Measurements from ENCODE around the gene HMGCS2. TPM values are rescaled to one million over a fixed set of nuclear protein-coding genes. Genes with fewer than 3 reads are reported as not detected.
"Not testable (repeated sequence)": the region's sequence is repeated elsewhere in the genome, so short reads cannot be mapped to it uniquely, and the experiment has no call there.

Gene HMGCS2
- total RNA-seq, 1 experiment from 2014 or later, result not detected

- Histone ChIP-seq H3K79me2 (ENCODE audit: low read length) (no peaks in the 10 kb centered on the region), H3K36me3 (ENCODE audit: insufficient read depth, low read length) (no peaks in the 10 kb centered on the region), H3K4me1 (ENCODE audit: low read length) (no peaks in the 10 kb centered on the region; the same call in 1 of the 2 replicates), H4K20me1 (ENCODE audit: insufficient read depth, low read depth, low read length) (no peaks in the 10 kb centered on the region), H3K4me3 (ENCODE audit: low read length) (no peak overlapping the region), H2AFZ (ENCODE audit: low read length) (no peak overlapping the region), H3K9me3 (ENCODE audit: low read length) (no peaks in the 10 kb centered on the region), H3K27me3 (ENCODE audit: low read length) (no peaks in the 10 kb centered on the region), H3K9ac (ENCODE audit: low read length) (no peak overlapping the region), H3K27ac (ENCODE audit: low read length) (no peak overlapping the region), H3K9me2 (replicated peaks; ENCODE audit: insufficient read depth, low read length) (no peaks in the 10 kb centered on the region), H3K4me2 (ENCODE audit: low read depth, low read length, poor library complexity, severe bottlenecking) (no peak overlapping the region)
- no peak for DNase-seq
Measured at GRCh38 chr1:119714583-119714982, 54.1 kb downstream of the HMGCS2 start.

- H3K79me2 ChIP-seq (ENCODE audit: low read length), result no peaks in the 10 kb centered on the region
- no peaks in the 10 kb centered on the region for H4K20me1 ChIP-seq (ENCODE audit: insufficient read depth, low read depth, low read length)
- H3K27me3 ChIP-seq (ENCODE audit: low read length), result no peaks in the 10 kb centered on the region
- H2AFZ ChIP-seq (ENCODE audit: low read length), result no peak overlapping the region
- no peak overlapping the region for H3K4me2 ChIP-seq (ENCODE audit: low read depth, low read length, poor library complexity, severe bottlenecking)
- H3K9ac ChIP-seq (ENCODE audit: low read length), result no peak overlapping the region
- no peak overlapping the region for H3K27ac ChIP-seq (ENCODE audit: low read length)
- no peaks in the 10 kb centered on the region for H3K36me3 ChIP-seq (ENCODE audit: insufficient read depth, low read length)
- no peaks in the 10 kb centered on the region for H3K9me2 ChIP-seq (replicated peaks; ENCODE audit: insufficient read depth, low read length)
- H3K9me3 ChIP-seq (ENCODE audit: low read length), result no peaks in the 10 kb centered on the region
- no peaks in the 10 kb centered on the region; the same call in 1 of the 2 replicates for H3K4me1 ChIP-seq (ENCODE audit: low read length)
- no peak overlapping the region for H3K4me3 ChIP-seq (ENCODE audit: low read length)
- no peak for DNase-seq
Measured at GRCh38 chr1:119713749-119714456, 54.8 kb downstream of the HMGCS2 start.

GRCh38 chr1:119713039-119713748 is 55.5 kb downstream of the HMGCS2 start:
- peak overlapping the region; percentile 24; the same call in 1 of the 2 replicates for H3K9ac ChIP-seq (ENCODE audit: low read length)
- H3K4me3 ChIP-seq (ENCODE audit: low read length), result peak overlapping the region; percentile 19; the same call in 1 of the 2 replicates
- no peaks in the 10 kb centered on the region for H3K27me3 ChIP-seq (ENCODE audit: low read length)
- H2AFZ ChIP-seq (ENCODE audit: low read length), result no peak overlapping the region
- no peaks in the 10 kb centered on the region; the same call in 1 of the 2 replicates for H3K4me1 ChIP-seq (ENCODE audit: low read length)
- H3K36me3 ChIP-seq (ENCODE audit: insufficient read depth, low read length), result no peaks in the 10 kb centered on the region
- H3K27ac ChIP-seq (ENCODE audit: low read length), result no peak overlapping the region
- no peaks in the 10 kb centered on the region for H3K9me3 ChIP-seq (ENCODE audit: low read length)
- DNase-seq, result no peak
- no peaks in the 10 kb centered on the region for H3K79me2 ChIP-seq (ENCODE audit: low read length)
- no peak overlapping the region for H3K4me2 ChIP-seq (ENCODE audit: low read depth, low read length, poor library complexity, severe bottlenecking)
- no peaks in the 10 kb centered on the region for H3K9me2 ChIP-seq (replicated peaks; ENCODE audit: insufficient read depth, low read length)
- no peaks in the 10 kb centered on the region for H4K20me1 ChIP-seq (ENCODE audit: insufficient read depth, low read depth, low read length)

GRCh38 chr1:119712342-119713038 is 56.2 kb downstream of the HMGCS2 start:
- no peaks in the 10 kb centered on the region for H3K9me2 ChIP-seq (replicated peaks; ENCODE audit: insufficient read depth, low read length)
- H3K4me1 ChIP-seq (ENCODE audit: low read length), result no peaks in the 10 kb centered on the region; the same call in 1 of the 2 replicates
- H3K9me3 ChIP-seq (ENCODE audit: low read length), result no peaks in the 10 kb centered on the region
- H3K36me3 ChIP-seq (ENCODE audit: insufficient read depth, low read length), result no peaks in the 10 kb centered on the region
- peak overlapping the region; percentile 43; the same call in 1 of the 2 replicates for H3K4me3 ChIP-seq (ENCODE audit: low read length)
- peak overlapping the region; percentile 43; the same call in 1 of the 2 replicates for H3K9ac ChIP-seq (ENCODE audit: low read length)
- no peaks in the 10 kb centered on the region for H4K20me1 ChIP-seq (ENCODE audit: insufficient read depth, low read depth, low read length)
- no peak overlapping the region for H2AFZ ChIP-seq (ENCODE audit: low read length)
- no peak for DNase-seq
- no peak overlapping the region for H3K27ac ChIP-seq (ENCODE audit: low read length)
- H3K27me3 ChIP-seq (ENCODE audit: low read length), result no peaks in the 10 kb centered on the region
- H3K4me2 ChIP-seq (ENCODE audit: low read depth, low read length, poor library complexity, severe bottlenecking), result no peak overlapping the region
- H3K79me2 ChIP-seq (ENCODE audit: low read length), result no peaks in the 10 kb centered on the region

- Histone ChIP-seq H2AFZ (ENCODE audit: low read length) (no peak within 1 kb of the TSS), H3K27me3 (ENCODE audit: low read length) (no peaks in the 10 kb centered on the region)
- DNase-seq, result no peak
Measured at GRCh38 chr1:119711804-119712341, 56.8 kb downstream of the HMGCS2 start, which contains the start of gene PHGDH. TSS of gene PHGDH (plus strand) at chr1:119711934. CDS start at chr1:119712023, 89 bp downstream.

GRCh38 chr1:119711356-119711803 is 57.3 kb downstream of the HMGCS2 start:
- DNase-seq; H3K4me2 ChIP-seq (ENCODE audit: low read depth, low read length, poor library complexity, severe bottlenecking); H3K4me3 ChIP-seq (ENCODE audit: low read length); H4K20me1 ChIP-seq (ENCODE audit: insufficient read depth, low read depth, low read length); H3K79me2 ChIP-seq (ENCODE audit: low read length); H3K36me3 ChIP-seq (ENCODE audit: insufficient read depth, low read length); H2AFZ ChIP-seq (ENCODE audit: low read length); H3K9me3 ChIP-seq (ENCODE audit: low read length); H3K9ac ChIP-seq (ENCODE audit: low read length); H3K4me1 ChIP-seq (ENCODE audit: low read length); H3K27me3 ChIP-seq (ENCODE audit: low read length); H3K27ac ChIP-seq (ENCODE audit: low read length); H3K9me2 ChIP-seq (replicated peaks; ENCODE audit: insufficient read depth, low read length): not testable (repeated sequence)

More at GRCh38 chr1:119711804-119712341, 56.8 kb downstream of the HMGCS2 start, which contains the start of gene PHGDH:
- H3K9ac ChIP-seq (ENCODE audit: low read length), result peak within 1 kb of the TSS; percentile 43; the same call in 1 of the 2 replicates
- H4K20me1 ChIP-seq (ENCODE audit: insufficient read depth, low read depth, low read length), result no peaks in the 10 kb centered on the region
- H3K9me2 ChIP-seq (replicated peaks; ENCODE audit: insufficient read depth, low read length), result no peaks in the 10 kb centered on the region
- H3K79me2 ChIP-seq (ENCODE audit: low read length), result no peaks in the 10 kb centered on the region
- H3K36me3 ChIP-seq (ENCODE audit: insufficient read depth, low read length), result no peaks in the 10 kb centered on the region
- H3K27ac ChIP-seq (ENCODE audit: low read length), result no peak within 1 kb of the TSS
- H3K4me1 ChIP-seq (ENCODE audit: low read length), result no peaks in the 10 kb centered on the region; the same call in 1 of the 2 replicates
- H3K9me3 ChIP-seq (ENCODE audit: low read length), result no peaks in the 10 kb centered on the region
- H3K4me2 ChIP-seq (ENCODE audit: low read depth, low read length, poor library complexity, severe bottlenecking), result no peak within 1 kb of the TSS
- peak within 1 kb of the TSS; percentile 43; the same call in 1 of the 2 replicates for H3K4me3 ChIP-seq (ENCODE audit: low read length)

- not testable (repeated sequence) for H4K20me1 ChIP-seq (ENCODE audit: insufficient read depth, low read depth, low read length); DNase-seq; H2AFZ ChIP-seq (ENCODE audit: low read length)
Measured at GRCh38 chr1:119706599-119706998, 62.1 kb downstream of the HMGCS2 start.

More at GRCh38 chr1:119706599-119706998, 62.1 kb downstream of the HMGCS2 start:
- not testable (repeated sequence) for H3K79me2 ChIP-seq (ENCODE audit: low read length); H3K9me2 ChIP-seq (replicated peaks; ENCODE audit: insufficient read depth, low read length); H3K9me3 ChIP-seq (ENCODE audit: low read length); H3K9ac ChIP-seq (ENCODE audit: low read length); H3K36me3 ChIP-seq (ENCODE audit: insufficient read depth, low read length); H3K27me3 ChIP-seq (ENCODE audit: low read length); H3K4me3 ChIP-seq (ENCODE audit: low read length); H3K4me2 ChIP-seq (ENCODE audit: low read depth, low read length, poor library complexity, severe bottlenecking); H3K27ac ChIP-seq (ENCODE audit: low read length); H3K4me1 ChIP-seq (ENCODE audit: low read length)

Measured in Karpas-422 (cell line).